ENCODE data around the gene ASB3.

- TF ChIP-seq CTCF (IDR thresholded peaks at IDR 0.05): no peak
- TF ChIP-seq POLR2A (IDR thresholded peaks at IDR 0.05): no peak
Observed at GRCh38 chr2:53811601-53812000, 24.8 kb upstream of the ASB3 start.
